Right lung (tissue), 5 donors: Measurements from ENCODE around the gene SSH3. TPM values are rescaled to one million over a fixed set of nuclear protein-coding genes. Genes with fewer than 3 reads are reported as not detected.
A peak's percentile ranks its signal among the peaks of the same experiment; 100 is the strongest.

ENCODE experiments used
- DNase-seq, 2 donors: peaks; one replicate each; pipeline ENCODE4 v3.0.0-alpha.2; 2013
- polyA plus RNA-seq, 5 donors: library from polyadenylated mRNA; unstranded; fragments of 120-200 nt; gene quantifications; one replicate each; pipeline versions ENCODE4 v1.2.1 to v1.2.3, GENCODE V29; 2013; ENCODE audit warnings: inconsistent platforms in 1 of 5, low replicate concordance in 1 of 5; ENCODE audit not compliant: insufficient read length in 5 of 5, insufficient read depth in 1 of 5

The SSH3 gene
- polyA plus RNA-seq, 5 donors = 21.8 to 37.6 (median 30.3) TPM

DNA sequence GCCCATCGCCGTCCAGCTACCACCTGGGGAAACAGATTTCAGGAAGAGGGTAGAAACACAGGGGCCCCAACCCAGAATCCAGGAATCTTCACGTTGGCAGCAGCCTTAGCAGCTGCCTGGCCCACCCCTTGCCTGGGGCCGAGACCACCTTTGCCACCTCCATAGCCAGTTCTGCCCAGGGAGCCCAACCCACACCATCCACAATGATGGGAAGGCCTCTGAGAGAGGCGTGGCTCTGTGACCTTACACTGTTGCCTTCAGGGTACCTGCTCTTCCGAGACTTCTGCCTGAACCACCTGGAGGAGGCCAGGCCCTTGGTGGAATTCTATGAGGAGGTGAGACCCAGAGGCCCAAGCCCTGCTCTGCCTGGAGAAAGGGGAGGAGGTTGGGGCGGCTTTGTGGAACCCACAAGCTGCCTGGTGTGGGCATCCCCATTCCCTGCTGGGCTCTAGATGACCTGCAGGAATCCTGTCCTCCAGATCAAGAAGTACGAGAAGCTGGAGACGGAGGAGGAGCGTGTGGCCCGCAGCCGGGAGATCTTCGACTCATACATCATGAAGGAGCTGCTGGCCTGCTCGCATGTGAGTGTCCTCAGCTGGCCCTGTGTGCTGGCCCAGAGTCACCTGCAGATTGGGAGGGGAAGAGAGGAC is 24.3 kb upstream of the SSH3 start:
- DNase-seq = no peak

DNA sequence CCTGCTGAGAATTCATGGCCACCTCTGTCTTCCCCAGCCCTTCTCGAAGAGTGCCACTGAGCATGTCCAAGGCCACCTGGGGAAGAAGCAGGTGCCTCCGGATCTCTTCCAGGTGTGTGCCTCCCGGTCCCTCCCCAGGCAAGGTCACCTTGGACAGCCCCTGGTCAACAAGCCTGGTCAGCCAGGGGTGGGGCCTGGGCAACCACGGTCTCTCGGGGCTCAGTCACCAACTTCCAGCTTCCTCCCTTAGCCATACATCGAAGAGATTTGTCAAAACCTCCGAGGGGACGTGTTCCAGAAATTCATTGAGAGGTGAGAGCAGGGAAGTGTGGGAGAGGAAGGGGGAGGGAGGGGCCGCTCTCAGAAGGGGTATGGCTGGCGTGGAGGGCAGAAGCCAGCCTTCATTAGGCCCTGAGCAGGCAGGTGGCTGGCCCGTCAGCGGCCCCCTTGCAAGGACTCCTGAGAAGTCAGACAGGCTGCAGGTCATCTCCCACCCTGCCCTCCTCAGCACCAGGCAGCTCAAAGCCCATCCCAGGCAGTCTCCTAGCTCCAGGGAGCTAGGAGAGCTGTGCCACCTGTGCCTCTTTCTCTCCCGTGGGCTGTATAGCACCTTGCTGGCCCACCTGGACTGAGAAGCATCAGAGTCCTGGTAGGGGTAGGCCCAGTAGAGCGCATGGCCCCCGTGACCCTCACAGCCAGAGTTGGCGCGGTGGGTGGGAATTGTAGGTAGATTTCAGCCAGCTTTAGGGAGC is 23.6 kb upstream of the SSH3 start:
- no peak for DNase-seq

DNA sequence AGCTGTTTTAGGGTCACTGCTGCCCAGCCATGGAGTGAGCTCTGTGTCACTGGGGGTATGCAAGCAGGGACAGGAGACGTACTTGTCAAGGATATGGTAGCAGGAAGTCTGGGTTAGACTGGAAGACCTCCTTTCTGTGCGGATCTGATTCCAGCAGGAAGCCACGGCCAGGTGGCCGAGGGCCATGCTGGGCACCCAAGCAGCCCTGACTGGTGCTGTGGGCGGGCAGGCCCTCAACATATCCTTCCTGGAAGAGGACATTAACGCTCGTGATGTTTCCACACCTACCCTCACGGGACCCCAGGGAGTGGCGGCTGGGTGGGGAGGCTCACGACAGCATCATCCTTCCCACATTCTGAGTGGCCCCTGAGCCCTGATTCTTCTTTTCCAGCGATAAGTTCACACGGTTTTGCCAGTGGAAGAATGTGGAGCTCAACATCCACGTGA is 23.0 kb upstream of the SSH3 start:
- no peak for DNase-seq

DNA sequence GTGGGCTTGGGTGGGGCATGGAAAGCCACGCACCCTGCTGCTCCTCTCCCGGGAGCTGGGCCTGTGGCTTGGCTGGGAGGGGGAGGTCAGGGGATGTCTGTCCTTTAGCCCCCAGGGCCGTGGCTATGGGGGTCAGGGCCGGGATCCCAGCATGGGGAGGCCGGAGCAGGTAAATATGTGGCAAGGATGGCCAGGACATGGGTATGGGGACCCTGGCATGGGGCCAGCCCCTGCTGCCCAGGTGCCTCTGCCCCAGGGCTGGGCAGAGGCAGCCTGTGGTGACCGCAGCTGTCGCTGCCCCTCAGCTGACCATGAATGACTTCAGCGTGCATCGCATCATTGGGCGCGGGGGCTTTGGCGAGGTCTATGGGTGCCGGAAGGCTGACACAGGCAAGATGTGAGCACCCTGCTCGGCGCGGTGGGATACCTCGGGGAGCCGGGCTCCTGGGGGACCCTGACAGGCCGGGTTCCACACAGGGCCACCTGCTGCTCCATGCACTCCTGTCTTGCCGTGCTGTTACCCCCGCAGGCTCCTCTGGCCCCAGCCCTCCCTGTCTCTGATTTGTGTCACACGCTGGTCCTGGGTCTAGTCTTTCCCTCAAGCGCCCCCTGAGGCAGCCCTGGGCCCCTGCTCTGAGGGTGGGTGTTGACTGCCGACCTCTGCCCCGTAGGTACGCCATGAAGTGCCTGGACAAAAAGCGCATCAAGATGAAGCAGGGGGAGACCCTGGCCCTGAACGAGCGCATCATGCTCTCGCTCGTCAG is 22.4 kb upstream of the SSH3 start:
- no peak for DNase-seq

DNA sequence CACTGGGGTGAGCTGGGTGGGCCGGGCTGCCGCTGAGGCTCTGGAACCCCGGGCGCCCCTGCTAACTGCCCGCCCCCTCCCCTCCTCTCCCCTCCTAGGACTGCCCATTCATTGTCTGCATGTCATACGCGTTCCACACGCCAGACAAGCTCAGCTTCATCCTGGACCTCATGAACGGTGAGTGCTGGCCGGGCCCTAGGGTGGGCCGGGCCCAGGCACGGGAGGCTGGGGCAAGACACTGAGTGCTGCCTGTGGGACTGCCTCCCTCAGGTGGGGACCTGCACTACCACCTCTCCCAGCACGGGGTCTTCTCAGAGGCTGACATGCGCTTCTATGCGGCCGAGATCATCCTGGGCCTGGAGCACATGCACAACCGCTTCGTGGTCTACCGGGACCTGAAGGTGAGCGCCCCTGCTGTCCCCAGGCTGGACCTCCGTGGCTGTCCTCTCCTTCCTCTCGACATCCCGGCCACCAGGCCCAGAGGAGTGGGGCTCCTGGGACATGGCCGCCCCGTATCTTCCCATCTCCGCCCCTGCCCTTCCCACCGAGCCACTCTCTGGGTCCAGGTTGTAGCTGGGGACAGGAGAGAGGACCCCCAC is 21.7 kb upstream of the SSH3 start:
- DNase-seq = no peak

DNA sequence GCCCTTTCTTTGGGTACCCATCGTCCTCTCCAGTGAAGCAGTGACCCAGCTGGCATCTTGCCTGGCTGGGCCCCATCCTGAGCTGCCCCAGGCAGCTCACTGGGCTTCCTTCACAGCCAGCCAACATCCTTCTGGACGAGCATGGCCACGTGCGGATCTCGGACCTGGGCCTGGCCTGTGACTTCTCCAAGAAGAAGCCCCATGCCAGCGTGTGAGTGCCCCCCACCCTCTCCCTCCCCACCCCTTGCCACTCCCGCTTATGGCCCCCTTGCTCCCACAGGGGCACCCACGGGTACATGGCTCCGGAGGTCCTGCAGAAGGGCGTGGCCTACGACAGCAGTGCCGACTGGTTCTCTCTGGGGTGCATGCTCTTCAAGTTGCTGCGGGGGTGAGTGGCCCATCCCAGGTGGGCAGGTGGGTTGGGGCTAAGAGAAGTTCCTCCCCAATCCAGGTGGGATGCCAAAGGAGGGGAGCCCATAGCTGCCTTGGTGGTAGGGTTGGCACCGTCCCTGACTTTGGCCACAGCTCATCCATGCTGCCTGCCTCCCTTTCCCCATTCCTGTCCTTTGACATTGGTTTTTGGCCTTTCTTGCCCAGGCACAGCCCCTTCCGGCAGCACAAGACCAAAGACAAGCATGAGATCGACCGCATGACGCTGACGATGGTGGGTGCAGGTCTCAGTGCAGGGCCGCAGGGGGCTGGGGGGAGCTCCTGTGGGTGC is 21.0 kb upstream of the SSH3 start:
- no peak for DNase-seq

DNA sequence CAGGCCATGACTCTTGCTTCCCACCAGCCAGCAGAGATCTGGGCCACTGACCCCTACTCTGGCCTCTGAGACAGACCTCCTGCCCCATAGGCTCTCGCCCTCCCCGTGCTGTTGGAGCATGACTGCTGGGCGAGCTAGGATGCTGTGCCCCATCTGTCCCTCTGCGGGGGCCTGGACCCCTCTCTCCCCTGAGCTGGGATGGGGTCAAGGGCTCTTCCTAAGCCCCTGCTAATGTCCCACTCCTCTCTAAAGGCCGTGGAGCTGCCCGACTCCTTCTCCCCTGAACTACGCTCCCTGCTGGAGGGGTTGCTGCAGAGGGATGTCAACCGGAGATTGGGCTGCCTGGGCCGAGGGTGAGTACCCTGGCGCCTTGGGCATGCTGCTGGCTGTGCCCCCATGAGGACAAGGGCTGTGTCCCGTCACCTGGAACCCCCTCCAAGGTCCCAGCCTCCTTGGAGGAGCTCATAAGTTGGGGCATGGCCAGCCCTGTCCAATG is 20.4 kb upstream of the SSH3 start:
- DNase-seq = no peak

DNA sequence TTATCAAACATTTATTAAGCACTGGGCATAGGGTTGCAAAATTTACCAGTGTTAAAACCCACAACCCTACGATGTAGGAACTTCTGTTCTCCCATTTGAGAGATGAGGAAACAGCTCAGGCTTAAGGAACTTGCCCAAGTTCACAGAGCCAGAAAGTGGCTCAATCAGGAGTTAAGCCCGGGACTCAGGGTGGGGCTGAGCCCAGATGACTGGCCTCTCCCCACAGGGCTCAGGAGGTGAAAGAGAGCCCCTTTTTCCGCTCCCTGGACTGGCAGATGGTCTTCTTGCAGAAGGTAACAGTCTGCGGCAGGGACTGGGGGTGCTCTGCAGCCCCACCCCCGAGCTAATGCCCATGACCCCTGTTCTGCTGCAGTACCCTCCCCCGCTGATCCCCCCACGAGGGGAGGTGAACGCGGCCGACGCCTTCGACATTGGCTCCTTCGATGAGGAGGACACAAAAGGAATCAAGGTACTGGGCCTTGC is 19.8 kb upstream of the SSH3 start:
- DNase-seq = no peak

DNA sequence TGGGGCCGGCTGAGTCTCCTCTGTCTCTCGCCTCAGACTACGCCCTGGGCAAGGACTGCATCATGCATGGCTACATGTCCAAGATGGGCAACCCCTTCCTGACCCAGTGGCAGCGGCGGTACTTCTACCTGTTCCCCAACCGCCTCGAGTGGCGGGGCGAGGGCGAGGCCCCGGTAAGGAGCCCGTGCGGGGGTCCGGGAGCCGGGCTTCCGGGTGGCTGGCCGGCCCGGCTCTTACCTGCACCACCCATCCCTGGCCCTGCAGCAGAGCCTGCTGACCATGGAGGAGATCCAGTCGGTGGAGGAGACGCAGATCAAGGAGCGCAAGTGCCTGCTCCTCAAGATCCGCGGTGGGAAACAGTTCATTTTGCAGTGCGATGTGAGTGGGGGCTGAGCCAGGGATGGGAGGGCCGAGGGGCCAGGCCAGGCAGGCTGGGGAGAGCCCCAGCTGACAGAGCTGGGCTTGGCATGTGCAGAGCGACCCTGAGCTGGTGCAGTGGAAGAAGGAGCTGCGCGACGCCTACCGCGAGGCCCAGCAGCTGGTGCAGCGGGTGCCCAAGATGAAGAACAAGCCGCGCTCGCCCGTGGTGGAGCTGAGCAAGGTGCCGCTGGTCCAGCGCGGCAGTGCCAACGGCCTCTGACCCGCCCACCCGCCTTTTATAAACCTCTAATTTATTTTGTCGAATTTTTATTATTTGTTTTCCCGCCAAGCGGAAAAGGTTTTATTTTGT is 18.4 kb upstream of the SSH3 start:
- no peak for DNase-seq

DNA sequence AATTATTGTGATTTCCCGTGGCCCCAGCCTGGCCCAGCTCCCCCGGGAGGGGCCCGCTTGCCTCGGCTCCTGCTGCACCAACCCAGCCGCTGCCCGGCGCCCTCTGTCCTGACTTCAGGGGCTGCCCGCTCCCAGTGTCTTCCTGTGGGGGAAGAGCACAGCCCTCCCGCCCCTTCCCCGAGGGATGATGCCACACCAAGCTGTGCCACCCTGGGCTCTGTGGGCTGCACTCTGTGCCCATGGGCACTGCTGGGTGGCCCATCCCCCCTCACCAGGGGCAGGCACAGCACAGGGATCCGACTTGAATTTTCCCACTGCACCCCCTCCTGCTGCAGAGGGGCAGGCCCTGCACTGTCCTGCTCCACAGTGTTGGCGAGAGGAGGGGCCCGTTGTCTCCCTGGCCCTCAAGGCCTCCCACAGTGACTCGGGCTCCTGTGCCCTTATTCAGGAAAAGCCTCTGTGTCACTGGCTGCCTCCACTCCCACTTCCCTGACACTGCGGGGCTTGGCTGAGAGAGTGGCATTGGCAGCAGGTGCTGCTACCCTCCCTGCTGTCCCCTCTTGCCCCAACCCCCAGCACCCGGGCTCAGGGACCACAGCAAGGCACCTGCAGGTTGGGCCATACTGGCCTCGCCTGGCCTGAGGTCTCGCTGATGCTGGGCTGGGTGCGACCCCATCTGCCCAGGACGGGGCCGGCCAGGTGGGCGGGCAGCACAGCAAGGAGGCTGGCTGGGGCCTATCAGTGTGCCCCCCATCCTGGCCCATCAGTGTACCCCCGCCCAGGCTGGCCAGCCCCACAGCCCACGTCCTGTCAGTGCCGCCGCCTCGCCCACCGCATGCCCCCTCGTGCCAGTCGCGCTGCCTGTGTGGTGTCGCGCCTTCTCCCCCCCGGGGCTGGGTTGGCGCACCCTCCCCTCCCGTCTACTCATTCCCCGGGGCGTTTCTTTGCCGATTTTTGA is 17.5 kb upstream of the SSH3 start:
- DNase-seq = no peak

DNA sequence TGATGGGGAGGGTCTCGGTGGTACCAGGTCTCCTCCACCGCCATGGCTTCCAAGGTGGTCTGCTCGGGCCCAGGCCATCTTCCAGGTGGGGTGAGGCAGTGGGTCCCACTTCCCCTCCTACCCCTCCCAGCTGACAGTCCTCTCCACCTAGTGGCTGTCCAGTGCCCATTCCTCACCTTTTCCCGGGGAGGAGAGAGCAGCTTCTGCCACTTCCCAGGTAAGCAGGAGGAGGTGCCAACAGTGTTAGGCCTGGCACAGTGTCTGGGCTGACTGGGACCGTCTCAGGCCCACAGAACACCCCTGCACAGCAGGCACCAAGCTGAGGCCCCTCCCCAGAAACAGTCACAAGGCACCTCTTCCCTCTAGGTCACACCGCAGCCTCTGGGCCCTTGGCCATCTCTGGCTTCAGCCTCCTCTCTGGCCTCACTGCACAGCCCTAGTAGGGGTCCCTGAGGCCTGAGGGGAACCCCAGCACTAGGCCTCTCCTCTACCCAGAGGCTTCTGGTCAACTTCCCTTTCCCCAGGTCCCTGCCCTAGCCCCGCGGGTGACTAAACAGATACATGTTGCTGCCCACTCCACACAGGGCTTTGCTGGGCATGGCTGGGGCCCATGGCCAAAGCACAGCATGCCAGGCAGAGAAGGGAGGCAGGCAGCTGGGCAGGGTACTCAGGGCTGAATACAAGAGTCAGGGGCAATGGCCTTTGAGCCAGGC is 16.6 kb upstream of the SSH3 start:
- DNase-seq = no peak

DNA sequence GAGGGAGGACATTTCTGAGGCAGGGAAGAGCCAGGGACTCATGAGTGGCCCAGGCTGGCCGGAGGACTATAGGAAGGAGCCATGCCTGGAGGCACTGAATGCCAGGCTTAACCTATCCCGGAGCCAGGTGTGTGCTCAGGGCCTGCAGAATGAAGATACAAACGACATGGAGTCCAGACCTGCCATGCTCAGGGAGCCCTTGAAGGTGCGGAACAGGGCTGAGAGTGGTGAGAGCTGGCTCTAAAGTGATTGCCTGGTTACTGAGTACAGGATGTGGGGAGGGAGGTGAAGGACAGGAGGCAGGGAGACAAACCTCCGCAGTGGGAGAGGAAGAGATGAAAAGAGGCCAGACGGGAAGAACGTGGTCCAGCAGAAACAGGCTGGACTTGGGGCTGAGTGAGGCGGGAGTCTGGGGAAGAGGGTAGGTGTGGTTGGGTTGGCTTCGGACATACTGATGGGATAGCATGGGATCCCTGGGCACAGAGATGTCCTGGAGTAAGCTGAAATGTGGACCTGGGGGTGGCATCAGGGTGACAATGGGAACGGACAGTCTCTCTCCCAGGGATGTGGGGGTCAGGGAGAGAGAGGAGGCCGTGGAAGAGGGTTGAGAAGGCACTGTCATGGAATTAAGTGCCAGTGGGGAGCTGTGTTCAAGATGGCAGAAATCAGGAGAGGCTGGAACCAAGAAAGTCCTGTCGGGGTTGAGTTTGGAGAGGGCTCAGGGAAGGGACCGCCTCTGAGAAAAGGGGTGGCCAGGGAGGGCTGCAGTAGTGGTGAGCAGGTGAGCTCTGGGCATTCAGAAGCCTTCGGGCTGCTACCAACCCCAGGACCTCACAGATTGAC is 15.8 kb upstream of the SSH3 start:
- DNase-seq = no peak

DNA sequence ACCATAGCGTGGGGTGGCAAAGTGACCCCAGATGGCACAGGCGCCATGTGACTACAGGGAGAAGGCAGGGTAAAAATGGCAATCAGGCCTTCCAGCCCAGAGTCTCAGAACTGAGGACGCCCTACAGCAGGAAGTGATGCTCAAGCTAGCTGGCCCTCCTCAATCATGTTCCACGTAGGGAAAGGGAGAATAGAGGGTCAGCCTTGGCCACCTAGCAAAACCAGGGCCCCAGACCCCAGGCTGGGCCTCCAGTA is 15.2 kb upstream of the SSH3 start:
- no peak for DNase-seq

DNA sequence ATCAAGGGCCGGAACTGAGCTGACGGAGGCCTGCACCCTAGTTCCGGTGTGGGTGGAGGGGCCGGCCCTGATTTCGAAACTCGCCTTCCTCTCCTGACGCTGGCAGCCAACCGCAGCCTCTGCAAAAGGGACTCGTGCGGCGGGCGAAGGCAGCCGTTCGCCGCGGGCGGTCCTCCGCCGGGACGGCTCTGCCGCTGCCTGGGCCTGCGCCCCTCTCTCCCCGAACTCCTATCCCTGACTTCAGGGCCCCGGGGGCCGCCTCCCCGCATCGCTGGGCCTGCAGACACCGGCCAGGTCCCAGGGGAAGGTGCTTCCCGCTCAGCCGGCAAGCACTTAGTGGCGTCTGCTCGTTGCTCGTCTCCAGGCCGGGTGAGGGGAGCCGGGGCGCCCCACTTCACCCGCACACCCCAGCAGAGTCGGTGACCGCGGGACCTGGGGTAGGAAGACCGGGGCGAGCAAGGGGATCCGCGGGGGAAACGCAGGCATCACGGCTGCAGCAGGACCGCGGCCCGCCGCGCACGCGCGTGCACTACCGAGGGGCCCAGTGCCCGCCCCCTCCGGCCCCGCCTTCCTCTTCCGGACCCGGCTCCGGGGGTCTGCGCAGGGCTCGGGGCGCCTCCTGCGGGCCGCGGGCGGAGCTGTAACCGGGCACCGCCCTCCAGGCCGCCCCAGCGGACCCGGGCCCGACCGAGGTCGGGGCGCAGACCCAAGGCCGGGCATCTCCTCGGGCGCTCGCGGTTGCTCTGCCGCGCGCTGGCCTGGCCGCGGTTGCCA is 14.7 kb upstream of the SSH3 start:
- DNase-seq = peak; percentile 91 to 92

DNA sequence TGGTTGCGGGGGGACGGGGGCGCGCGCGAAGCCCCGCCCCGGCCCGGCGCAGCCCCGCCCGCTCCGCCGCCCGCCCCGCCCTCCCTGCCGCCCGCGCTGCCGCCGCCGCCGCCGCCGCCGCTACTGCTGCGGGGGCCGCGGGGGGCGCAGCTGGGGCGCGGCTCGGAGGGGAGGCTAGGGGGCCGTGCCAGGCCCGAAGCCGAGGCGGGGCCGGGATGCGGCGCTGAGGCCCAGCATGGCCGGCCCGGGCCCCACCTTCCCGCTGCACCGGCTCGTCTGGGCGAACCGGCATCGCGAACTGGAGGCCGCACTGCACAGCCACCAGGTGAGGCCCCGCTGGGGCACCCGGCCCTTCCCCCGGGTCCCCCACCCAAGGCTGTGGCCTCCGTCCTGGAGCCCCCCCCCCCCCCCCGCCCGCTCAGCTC is 14.1 kb upstream of the SSH3 start, which contains the start of gene ANKRD13D:
Gene ANKRD13D (plus strand): TSS at position 78 of the 425 bp plus-strand sequence. CDS start 158 bp downstream, at position 236.
- DNase-seq = no peak

DNA sequence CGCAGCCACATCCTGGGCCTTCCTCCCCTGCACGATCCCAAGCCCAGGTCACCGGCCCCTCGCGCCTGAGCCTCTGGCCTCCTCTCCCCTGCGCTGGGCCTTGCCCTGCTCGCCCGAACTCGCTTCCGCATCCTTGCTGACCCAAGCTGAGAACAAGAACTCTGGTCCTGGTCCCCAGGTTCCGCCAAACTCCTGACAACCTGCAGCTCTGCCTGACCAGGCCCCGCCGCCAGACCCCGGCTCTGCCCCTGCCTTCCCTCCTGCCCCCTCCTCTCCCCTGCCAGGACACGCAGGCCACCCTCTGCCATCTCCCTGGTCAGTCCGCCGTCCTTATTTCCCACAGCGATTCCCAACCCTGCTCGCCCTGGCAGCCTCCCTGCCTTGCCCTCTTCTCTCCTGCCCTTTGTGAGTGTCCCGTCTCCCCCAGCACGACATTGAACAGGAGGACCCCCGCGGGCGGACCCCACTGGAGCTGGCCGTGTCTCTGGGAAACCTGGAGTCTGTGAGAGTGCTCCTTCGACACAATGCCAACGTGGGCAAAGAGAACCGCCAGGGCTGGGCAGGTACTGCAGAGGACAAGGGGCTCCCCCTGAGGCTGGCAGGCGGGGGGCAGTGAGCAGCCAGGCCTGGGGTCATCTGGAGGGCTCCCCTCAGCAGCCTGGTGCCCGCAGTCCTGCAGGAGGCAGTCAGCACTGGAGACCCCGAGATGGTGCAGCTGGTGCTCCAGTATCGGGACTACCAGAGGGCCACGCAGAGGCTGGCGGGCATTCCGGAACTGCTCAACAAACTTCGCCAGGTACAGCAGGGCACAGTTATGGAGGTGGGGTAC is 13.5 kb upstream of the SSH3 start:
- DNase-seq = no peak
